ENCODE results near the gene FARSB.

- TF ChIP-seq CTCF (IDR thresholded peaks at IDR 0.05) (no peak), POLR2A (IDR thresholded peaks at IDR 0.05) (no peak)
These were observed 49.6 kb downstream of the FARSB start for GRCh38 chr2:222606306-222606705.

Data from prostate gland (tissue), 2 donors.